SU-DHL-6 (cell line): ENCODE results near the gene SFMBT2.

ENCODE experiments used
- H2AFZ ChIP-seq: fragments of 200-600 bp; sonication (generic); 2 replicates; pipeline ENCODE4 v1.6.1; 2014; ENCODE audit warnings: low read depth, mild to moderate bottlenecking, moderate library complexity, mixed read lengths, antibody characterized with exemption, low read length; ENCODE audit not compliant: severe bottlenecking
- H3F3A ChIP-seq: fragments of 200-600 bp; shearing (Covaris generic); 2 replicates; pipeline ENCODE4 v1.6.0; 2016; ENCODE audit warnings: antibody characterized with exemption, mild to moderate bottlenecking; ENCODE audit not compliant: insufficient read depth
- H3K27ac ChIP-seq: fragments of 200-600 bp; sonication (generic); 2 replicates; pipeline ENCODE4 v1.5.1; 2016; ENCODE audit warnings: low read depth, mild to moderate bottlenecking, low read length, moderate library complexity, mixed read lengths
- H3K27me3 ChIP-seq: fragments of 200-600 bp; sonication (generic), shearing (Covaris generic); 2 replicates; pipeline ENCODE4 v1.6.0; 2014; ENCODE audit warnings: mild to moderate bottlenecking, low read length
- H3K36me3 ChIP-seq: fragments of 200-600 bp; sonication (generic); 2 replicates; pipeline ENCODE4 v1.6.1; 2014; ENCODE audit warnings: mild to moderate bottlenecking, low read length, mixed read lengths
- H3K4me2 ChIP-seq: fragments of 300-600, 200-600 bp; shearing (Covaris generic), sonication (generic); 2 replicates; pipeline ENCODE4 v1.6.0; 2014; ENCODE audit warnings: low read length, low read depth, mild to moderate bottlenecking; ENCODE audit not compliant: poor library complexity, severe bottlenecking
- H3K4me3 ChIP-seq: fragments of 200-600 bp; sonication (generic); 2 replicates; pipeline ENCODE4 v1.5.1; 2014; ENCODE audit warnings: antibody characterized with exemption, low read length, mild to moderate bottlenecking, mixed read lengths; ENCODE audit not compliant: insufficient read depth, poor library complexity, severe bottlenecking
- H3K79me2 ChIP-seq: fragments of 200-600 bp; sonication (generic); 2 replicates; pipeline ENCODE4 v1.6.1; 2014; ENCODE audit warnings: mild to moderate bottlenecking, low read length, moderate library complexity; ENCODE audit not compliant: insufficient read depth
- H3K9ac ChIP-seq: fragments of 200-600 bp; sonication (generic); 2 replicates; pipeline ENCODE4 v1.7.0; 2014; ENCODE audit warnings: mild to moderate bottlenecking, low read length
- H3K9me2 ChIP-seq: fragments of 200-600 bp; sonication (generic); replicated peaks from 2 replicates; pipeline ENCODE4 v1.6.1; 2014; ENCODE audit warnings: low read length; ENCODE audit not compliant: insufficient read depth
- H3K9me3 ChIP-seq: fragments of 200-600 bp; sonication (generic); 2 replicates; pipeline ENCODE4 v1.6.1; 2014; ENCODE audit warnings: low read length, mixed read lengths; ENCODE audit not compliant: insufficient read depth
- H4K20me1 ChIP-seq: fragments of 200-600 bp; sonication (generic); 2 replicates; pipeline ENCODE4 v1.6.1; 2014; ENCODE audit warnings: low read depth, mild to moderate bottlenecking, antibody characterized with exemption, low read length, moderate library complexity, mixed read lengths
- CTCF ChIP-seq: fragments of 200-600 bp; sonication (generic); IDR thresholded peaks from one replicate; pipeline ENCODE4 v1.5.1; 2017; ENCODE audit warnings: antibody characterized with exemption, mild to moderate bottlenecking, low read length, moderate library complexity; ENCODE audit not compliant: insufficient read depth, poor library complexity, severe bottlenecking
- EZH2phosphoT487 ChIP-seq: fragments of 200-600 bp; sonication (generic), shearing (Covaris generic); conservative IDR thresholded peaks from 2 replicates; pipeline ENCODE4 v1.6.1; 2018; ENCODE audit warnings: mild to moderate bottlenecking, antibody characterized with exemption, low read length, moderate library complexity, mixed read lengths

SFMBT2 gene

GRCh38 chr10:7306616-7307015 lies 104.2 kb downstream of the SFMBT2 start:
- no peaks in the 10 kb centered on the region for H3K9me2 ChIP-seq
- H2AFZ ChIP-seq, result no peak overlapping the region
- no peaks in the 10 kb centered on the region for H3K36me3 ChIP-seq
- H3K9ac ChIP-seq, result no peak overlapping the region
- no peaks in the 10 kb centered on the region for H4K20me1 ChIP-seq
- TF ChIP-seq CTCF, result no peak
- TF ChIP-seq EZH2phosphoT487, result no peak
- no peaks in the 10 kb centered on the region for H3K27me3 ChIP-seq
- no peaks in the 10 kb centered on the region for H3F3A ChIP-seq
- H3K4me3 ChIP-seq, result no peak overlapping the region
- H3K79me2 ChIP-seq, result peaks cover 46% of the 10 kb centered on the region
- H3K27ac ChIP-seq, result no peak overlapping the region
- no peaks in the 10 kb centered on the region for H3K9me3 ChIP-seq
- no peak overlapping the region for H3K4me2 ChIP-seq

- Histone ChIP-seq H4K20me1 (no peaks in the 10 kb centered on the region), H3F3A (no peaks in the 10 kb centered on the region), H3K4me2 (no peak overlapping the region), H3K9me3 (no peaks in the 10 kb centered on the region), H3K9me2 (no peaks in the 10 kb centered on the region), H3K4me3 (no peak overlapping the region), H3K9ac (no peak overlapping the region), H3K27ac (no peak overlapping the region), H3K79me2 (peaks cover 46% of the 10 kb centered on the region), H3K27me3 (no peaks in the 10 kb centered on the region), H3K36me3 (no peaks in the 10 kb centered on the region), H2AFZ (no peak overlapping the region)
- no peak for TF ChIP-seq CTCF
- no peak for TF ChIP-seq EZH2phosphoT487
Measured at GRCh38 chr10:7306147-7306546, 104.7 kb downstream of the SFMBT2 start.

- Histone ChIP-seq H3K9me2 (no peaks in the 10 kb centered on the region), H2AFZ (no peak overlapping the region), H3K27me3 (no peaks in the 10 kb centered on the region), H3F3A (no peaks in the 10 kb centered on the region), H4K20me1 (no peaks in the 10 kb centered on the region), H3K36me3 (no peaks in the 10 kb centered on the region), H3K27ac (no peak overlapping the region), H3K4me2 (no peak overlapping the region), H3K9me3 (no peaks in the 10 kb centered on the region), H3K4me3 (no peak overlapping the region), H3K9ac (no peak overlapping the region), H3K79me2 (peaks cover 53% of the 10 kb centered on the region)
- no peak for TF ChIP-seq CTCF
- no peak for TF ChIP-seq EZH2phosphoT487
Measured at GRCh38 chr10:7305053-7305452, 105.8 kb downstream of the SFMBT2 start.
